Measurements from ENCODE around the gene CEACAM19.
"Not testable (repeated sequence)": the region's sequence is repeated elsewhere in the genome, so short reads cannot be mapped to it uniquely, and the experiment has no call there.

The CEACAM19 gene, protein sequence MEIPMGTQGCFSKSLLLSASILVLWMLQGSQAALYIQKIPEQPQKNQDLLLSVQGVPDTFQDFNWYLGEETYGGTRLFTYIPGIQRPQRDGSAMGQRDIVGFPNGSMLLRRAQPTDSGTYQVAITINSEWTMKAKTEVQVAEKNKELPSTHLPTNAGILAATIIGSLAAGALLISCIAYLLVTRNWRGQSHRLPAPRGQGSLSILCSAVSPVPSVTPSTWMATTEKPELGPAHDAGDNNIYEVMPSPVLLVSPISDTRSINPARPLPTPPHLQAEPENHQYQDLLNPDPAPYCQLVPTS

GRCh38 chr19:44671400-44671799 is at the start of gene CEACAM19:
Gene CEACAM19, plus strand, starts transcription at chr19:44671482. Its CDS starts 450 bp downstream, at chr19:44671932.
- DNase-seq (no peak), ATAC-seq (no peak)
- Mint-ChIP-seq H3K27ac (no peak within 1 kb of the TSS), H3K27me3 (no peaks in the 10 kb centered on the region), H3K4me1 (no peaks in the 10 kb centered on the region), H3K9me3 (no peaks in the 10 kb centered on the region), H3K4me3 (no peak within 1 kb of the TSS), H3K36me3 (ENCODE audit: low read depth) (no peaks in the 10 kb centered on the region)

DNA sequence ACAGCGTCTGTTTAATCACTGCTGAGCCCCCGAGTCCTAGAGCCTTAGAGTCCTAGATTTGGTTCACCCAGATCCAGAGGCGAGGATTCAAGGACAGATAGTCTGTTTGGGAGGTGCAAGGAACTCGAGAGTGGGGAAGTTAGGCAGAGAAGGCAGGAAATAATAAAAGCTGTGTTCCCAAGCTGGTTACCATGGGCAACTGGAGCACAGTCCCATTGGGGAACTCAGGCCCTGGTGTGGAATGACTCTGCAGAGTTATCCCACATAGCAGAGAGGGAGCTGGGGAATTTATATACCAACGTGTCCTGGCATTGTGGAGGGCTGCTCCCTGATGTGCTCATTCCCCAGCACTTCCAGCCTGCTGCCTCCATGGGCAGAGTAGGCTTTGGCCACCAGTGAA is 48.2 kb upstream of the CEACAM19 start:
- H3K4me1 Mint-ChIP-seq: no peaks in the 10 kb centered on the region
- no peak for ATAC-seq
- H3K36me3 Mint-ChIP-seq (ENCODE audit: low read depth): no peaks in the 10 kb centered on the region
- no peak overlapping the region for H3K4me3 Mint-ChIP-seq
- peaks cover 18% of the 10 kb centered on the region for H3K27me3 Mint-ChIP-seq
- no peak overlapping the region for H3K27ac Mint-ChIP-seq
- no peaks in the 10 kb centered on the region for H3K9me3 Mint-ChIP-seq
- DNase-seq: no peak

- no peak for DNase-seq
- no peaks in the 10 kb centered on the region for H3K9me3 Mint-ChIP-seq
- no peak for ATAC-seq
- no peaks in the 10 kb centered on the region for H3K4me1 Mint-ChIP-seq
- no peaks in the 10 kb centered on the region for H3K36me3 Mint-ChIP-seq (ENCODE audit: low read depth)
- H3K27me3 Mint-ChIP-seq: peaks cover 18% of the 10 kb centered on the region
- H3K27ac Mint-ChIP-seq: no peak overlapping the region
- no peak overlapping the region for H3K4me3 Mint-ChIP-seq
These were observed 47.7 kb upstream of the CEACAM19 start for GRCh38 chr19:44623626-44624025.

DNA sequence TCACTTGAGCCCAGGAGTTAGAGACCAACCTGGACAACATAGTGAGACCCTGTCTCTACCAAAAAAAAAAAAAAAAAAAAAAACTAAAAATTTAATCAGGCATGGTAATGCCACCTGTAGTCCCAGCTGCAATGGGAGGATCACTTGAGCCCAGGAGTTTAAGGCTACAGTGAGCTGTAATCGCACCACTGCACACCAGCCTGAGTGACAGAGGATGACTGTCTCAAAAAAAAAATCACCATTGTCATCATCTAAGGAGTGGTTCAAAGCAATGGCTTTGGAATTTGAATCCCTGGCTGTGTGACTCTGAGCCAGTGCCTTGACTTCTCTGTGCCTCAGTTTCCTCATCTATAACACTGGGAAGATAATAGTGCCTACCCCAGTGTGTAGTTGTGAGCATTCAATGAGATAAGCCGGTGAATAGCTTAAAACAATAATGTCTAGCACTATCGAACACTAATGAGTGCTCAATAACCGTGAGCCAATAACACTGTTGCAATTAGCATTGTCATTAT is 46.4 kb upstream of the CEACAM19 start:
- DNase-seq: no peak
- H3K27ac Mint-ChIP-seq: no peak overlapping the region
- H3K27me3 Mint-ChIP-seq: peaks cover 18% of the 10 kb centered on the region
- H3K9me3 Mint-ChIP-seq: no peaks in the 10 kb centered on the region
- H3K36me3 Mint-ChIP-seq (ENCODE audit: low read depth): no peaks in the 10 kb centered on the region
- no peak overlapping the region for H3K4me3 Mint-ChIP-seq
- ATAC-seq: no peak
- no peaks in the 10 kb centered on the region for H3K4me1 Mint-ChIP-seq

DNA sequence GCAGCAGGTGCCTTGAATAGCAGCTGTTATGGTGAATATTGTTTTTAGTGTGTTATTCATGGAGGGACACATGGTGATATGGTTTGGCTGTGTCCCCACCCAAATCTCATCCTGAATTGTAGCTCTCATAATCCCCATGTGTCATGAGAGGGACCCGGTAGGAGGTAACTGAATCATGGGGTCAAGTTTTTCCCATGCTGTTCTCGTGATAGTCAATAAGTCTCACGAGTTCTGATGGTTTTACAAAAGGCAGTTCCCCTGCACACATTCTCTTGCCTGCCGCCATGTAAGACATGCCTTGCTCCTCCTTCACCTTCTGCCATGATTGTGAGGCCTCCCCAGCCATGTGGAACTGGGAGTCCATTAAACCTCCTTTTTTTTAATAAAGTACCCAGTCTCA is 45.6 kb upstream of the CEACAM19 start:
- H3K36me3 Mint-ChIP-seq (ENCODE audit: low read depth); DNase-seq; H3K4me1 Mint-ChIP-seq; ATAC-seq; H3K27ac Mint-ChIP-seq; H3K4me3 Mint-ChIP-seq; H3K9me3 Mint-ChIP-seq: not testable (repeated sequence)
- peaks cover 18% of the 10 kb centered on the region for H3K27me3 Mint-ChIP-seq

- Mint-ChIP-seq H3K27me3 (peaks cover 18% of the 10 kb centered on the region), H3K9me3 (no peaks in the 10 kb centered on the region), H3K36me3 (ENCODE audit: low read depth) (no peaks in the 10 kb centered on the region), H3K4me3 (no peak overlapping the region), H3K4me1 (no peaks in the 10 kb centered on the region), H3K27ac (no peak overlapping the region)
- no peak for ATAC-seq
- no peak for DNase-seq
These were observed 45.1 kb upstream of the CEACAM19 start for GRCh38 chr19:44626048-44626624.

DNA sequence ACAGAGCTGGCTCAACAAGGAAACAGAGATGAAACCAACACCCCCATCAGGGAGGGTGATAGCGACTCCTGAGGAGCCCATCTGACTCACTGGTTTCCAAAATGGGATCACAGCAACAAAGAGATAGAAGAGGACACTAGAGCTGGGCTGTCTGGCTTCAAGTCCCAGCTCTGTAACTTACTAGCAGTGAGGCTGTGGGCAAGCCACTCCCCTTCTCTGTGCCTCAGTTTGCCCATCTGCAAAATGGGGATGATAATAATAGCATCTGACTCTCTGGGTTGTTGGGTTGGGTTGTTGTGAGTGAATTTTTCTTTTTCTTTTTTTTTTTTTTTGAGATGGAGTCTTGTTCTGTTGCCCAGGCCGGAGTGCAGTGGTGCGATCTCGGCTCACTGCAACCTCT is 43.7 kb upstream of the CEACAM19 start:
- Mint-ChIP-seq H3K4me3 (no peak overlapping the region), H3K27ac (no peak overlapping the region), H3K4me1 (no peaks in the 10 kb centered on the region), H3K27me3 (peaks cover 19% of the 10 kb centered on the region), H3K36me3 (ENCODE audit: low read depth) (no peaks in the 10 kb centered on the region), H3K9me3 (no peaks in the 10 kb centered on the region)
- DNase-seq (no peak), ATAC-seq (no peak)

DNA sequence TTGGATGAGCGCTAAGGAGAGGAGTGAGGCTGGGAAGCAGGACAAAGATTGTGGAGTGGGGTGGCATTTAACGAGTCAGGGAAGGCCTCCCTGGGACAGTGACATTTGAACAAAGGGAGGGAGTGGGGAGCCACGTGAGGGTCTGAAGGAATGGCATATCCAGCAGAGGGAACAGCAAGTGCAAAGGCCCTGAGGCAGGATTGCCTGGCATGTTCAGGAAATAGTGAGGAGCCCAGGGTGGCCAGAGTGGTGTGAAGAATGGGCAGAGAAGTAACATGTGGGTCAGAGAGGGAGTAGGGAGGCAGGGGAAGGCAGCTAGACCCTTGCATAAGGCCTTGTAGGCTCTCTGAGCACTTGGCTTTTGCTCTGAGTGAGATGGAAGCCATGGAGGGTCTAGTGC is 42.5 kb upstream of the CEACAM19 start:
- no peak overlapping the region for H3K27ac Mint-ChIP-seq
- H3K4me3 Mint-ChIP-seq: no peak overlapping the region
- H3K9me3 Mint-ChIP-seq: no peaks in the 10 kb centered on the region
- no peak for ATAC-seq
- H3K27me3 Mint-ChIP-seq: peaks cover 18% of the 10 kb centered on the region
- DNase-seq: no peak
- no peaks in the 10 kb centered on the region for H3K4me1 Mint-ChIP-seq
- H3K36me3 Mint-ChIP-seq (ENCODE audit: low read depth): no peaks in the 10 kb centered on the region

- not testable (repeated sequence) for H3K4me1 Mint-ChIP-seq; H3K4me3 Mint-ChIP-seq; DNase-seq; H3K9me3 Mint-ChIP-seq; H3K36me3 Mint-ChIP-seq (ENCODE audit: low read depth); H3K27ac Mint-ChIP-seq; ATAC-seq
- peaks cover 19% of the 10 kb centered on the region for H3K27me3 Mint-ChIP-seq
These were observed 39.7 kb upstream of the CEACAM19 start for GRCh38 chr19:44631611-44632010.

GRCh38 chr19:44634058-44634457 is 37.2 kb upstream of the CEACAM19 start:
- not testable (repeated sequence) for H3K4me3 Mint-ChIP-seq; DNase-seq; H3K9me3 Mint-ChIP-seq; H3K4me1 Mint-ChIP-seq; H3K36me3 Mint-ChIP-seq (ENCODE audit: low read depth); H3K27ac Mint-ChIP-seq; ATAC-seq
- peaks cover 13% of the 10 kb centered on the region for H3K27me3 Mint-ChIP-seq

DNA sequence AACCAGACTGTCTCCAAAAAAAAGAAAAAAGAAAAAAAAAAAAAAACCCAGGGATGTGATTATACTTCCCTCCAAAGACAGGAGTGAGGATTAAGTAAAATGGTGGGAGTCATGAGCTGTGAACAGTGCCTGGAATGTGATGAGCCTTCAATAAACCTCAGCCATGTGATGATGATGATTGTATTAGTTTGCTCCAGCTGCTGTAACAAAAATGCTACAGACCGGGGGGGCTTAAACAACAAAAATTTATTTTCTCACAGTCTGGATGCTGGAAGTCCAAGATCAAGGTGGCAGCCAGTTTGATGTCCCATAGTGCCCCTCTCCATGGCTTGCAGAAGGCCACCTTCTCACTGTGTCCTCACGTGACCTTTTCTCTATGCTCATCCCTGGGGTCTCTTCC is 36.5 kb upstream of the CEACAM19 start:
- no peaks in the 10 kb centered on the region for H3K36me3 Mint-ChIP-seq (ENCODE audit: low read depth)
- H3K4me3 Mint-ChIP-seq: no peak overlapping the region
- H3K27ac Mint-ChIP-seq: no peak overlapping the region
- H3K9me3 Mint-ChIP-seq: no peaks in the 10 kb centered on the region
- peaks cover 13% of the 10 kb centered on the region for H3K27me3 Mint-ChIP-seq
- no peaks in the 10 kb centered on the region for H3K4me1 Mint-ChIP-seq
- no peak for ATAC-seq
- no peak for DNase-seq

- Mint-ChIP-seq H3K27me3 (peaks cover 13% of the 10 kb centered on the region), H3K4me3 (no peak overlapping the region), H3K9me3 (no peaks in the 10 kb centered on the region), H3K4me1 (no peaks in the 10 kb centered on the region), H3K27ac (no peak overlapping the region), H3K36me3 (ENCODE audit: low read depth) (no peaks in the 10 kb centered on the region)
- ATAC-seq: no peak
- DNase-seq: no peak
These were observed 35.5 kb upstream of the CEACAM19 start for GRCh38 chr19:44635581-44636438.

- DNase-seq: no peak
- H3K4me3 Mint-ChIP-seq: no peak overlapping the region
- no peaks in the 10 kb centered on the region for H3K4me1 Mint-ChIP-seq
- no peaks in the 10 kb centered on the region for H3K36me3 Mint-ChIP-seq (ENCODE audit: low read depth)
- no peak for ATAC-seq
- H3K27me3 Mint-ChIP-seq: peaks cover 13% of the 10 kb centered on the region
- H3K9me3 Mint-ChIP-seq: no peaks in the 10 kb centered on the region
- H3K27ac Mint-ChIP-seq: no peak overlapping the region
These were observed 34.6 kb upstream of the CEACAM19 start for GRCh38 chr19:44636439-44637389.

GRCh38 chr19:44637390-44637764 is 33.9 kb upstream of the CEACAM19 start:
- no peaks in the 10 kb centered on the region for H3K9me3 Mint-ChIP-seq
- no peaks in the 10 kb centered on the region for H3K36me3 Mint-ChIP-seq (ENCODE audit: low read depth)
- DNase-seq (no peak), ATAC-seq (no peak)
- no peak overlapping the region for H3K4me3 Mint-ChIP-seq
- H3K27ac Mint-ChIP-seq: no peak overlapping the region
- H3K4me1 Mint-ChIP-seq: no peaks in the 10 kb centered on the region
- peaks cover 15% of the 10 kb centered on the region for H3K27me3 Mint-ChIP-seq
